Left cardiac atrium (tissue), 2 donors: ENCODE results near the gene COL4A2. TPM values are rescaled to one million over a fixed set of nuclear protein-coding genes. Genes with fewer than 3 reads are reported as not detected.

ENCODE experiments used
- microRNA-seq, 2 donors: library from miRNA; unstranded; fragments of <30 nt; microRNA quantifications; one replicate each; pipeline ENCODE4 v1.2.0, GENCODE V29; 2020
- total RNA-seq, 2 donors: library from RNA; stranded (reverse); fragmentation: NEBNext Ultra II Directional; extraction: Animal tissue kit (Norgen Biotek cat#: 25700); gene quantifications; one replicate each; pipeline ENCODE4 v1.2.1, GENCODE V29; 2021
- donor health status: DM: no; HTN: yes; CAD: no; lungs with severe emphysema.
- donor health status: DM: yes; HTN: yes; CAD: no.

The COL4A2 gene
- total RNA-seq, 2 donors from 2014 or later = 176 to 384 TPM

Small RNAs within 50 kb of the gene (microRNA-seq; reads per million reads assigned to microRNA genes)
- gene MIR8073 = 0 reads per million in 2 donors

Other genes starting within 250 kb of the COL4A2 start
- 100 to 1,000 TPM; 210 to 456 TPM for gene COL4A1, start 127 bp upstream of the COL4A2 start, total RNA-seq